Measurements from ENCODE around the gene ARID1B. TPM values are rescaled to one million over a fixed set of nuclear protein-coding genes. Genes with fewer than 3 reads are reported as not detected.

The ARID1B gene
- total RNA-seq, 1 donor from 2014 or later = 75.4 TPM

DNA sequence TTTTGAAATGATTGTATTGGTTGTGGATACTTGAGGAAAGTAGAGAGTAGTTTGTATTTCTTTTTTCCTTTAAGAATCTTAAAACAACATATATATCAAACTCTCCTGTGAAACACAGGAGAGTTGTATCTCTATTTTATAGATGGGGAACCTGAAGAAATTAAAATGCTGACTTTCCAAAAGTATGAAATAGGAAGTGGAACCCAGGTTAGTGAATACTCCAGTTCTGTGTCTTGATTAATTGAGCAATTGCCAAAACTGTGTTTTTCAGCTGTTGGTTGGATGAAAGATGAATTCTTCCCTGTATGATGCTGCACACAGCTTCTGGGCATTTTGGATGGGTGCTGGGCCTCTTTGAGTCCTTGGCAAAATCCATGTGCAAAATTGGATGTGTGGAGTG is 86.3 kb downstream of the ARID1B start:
- Mint-ChIP-seq H3K9me3 (ENCODE audit: unreplicated experiment) (no peaks in the 10 kb centered on the region), H3K4me1 (ENCODE audit: low read depth, unreplicated experiment) (peaks cover 52% of the 10 kb centered on the region), H3K27ac (ENCODE audit: unreplicated experiment) (no peak overlapping the region), H3K4me3 (ENCODE audit: unreplicated experiment) (no peak overlapping the region), H3K27me3 (ENCODE audit: low read depth, unreplicated experiment) (no peaks in the 10 kb centered on the region), H3K36me3 (ENCODE audit: low read depth, unreplicated experiment) (peaks cover 8% of the 10 kb centered on the region)
- peaks cover 96% of the 10 kb centered on the region for H4K20me1 ChIP-seq (ENCODE audit: insufficient read depth, low read length)
- H3K4me2 ChIP-seq (ENCODE audit: low read length) = no peak overlapping the region
- FAIRE-seq (no peak), DNase-seq (ENCODE audit: low read depth) (no peak)
- H2AFZ ChIP-seq (ENCODE audit: low read depth, low read length) = no peak overlapping the region
- H3K9me3 ChIP-seq (ENCODE audit: insufficient read depth, low read depth, low read length) = no peaks in the 10 kb centered on the region
- H3K9ac ChIP-seq (ENCODE audit: low read length) = no peak overlapping the region
- no peak overlapping the region for H3K27ac ChIP-seq (ENCODE audit: low read depth, low read length)
- TF ChIP-seq EZH2 (IDR thresholded peaks at IDR 0.05; ENCODE audit: insufficient read depth, low read length) = no peak
- TF ChIP-seq, protein P1, sequence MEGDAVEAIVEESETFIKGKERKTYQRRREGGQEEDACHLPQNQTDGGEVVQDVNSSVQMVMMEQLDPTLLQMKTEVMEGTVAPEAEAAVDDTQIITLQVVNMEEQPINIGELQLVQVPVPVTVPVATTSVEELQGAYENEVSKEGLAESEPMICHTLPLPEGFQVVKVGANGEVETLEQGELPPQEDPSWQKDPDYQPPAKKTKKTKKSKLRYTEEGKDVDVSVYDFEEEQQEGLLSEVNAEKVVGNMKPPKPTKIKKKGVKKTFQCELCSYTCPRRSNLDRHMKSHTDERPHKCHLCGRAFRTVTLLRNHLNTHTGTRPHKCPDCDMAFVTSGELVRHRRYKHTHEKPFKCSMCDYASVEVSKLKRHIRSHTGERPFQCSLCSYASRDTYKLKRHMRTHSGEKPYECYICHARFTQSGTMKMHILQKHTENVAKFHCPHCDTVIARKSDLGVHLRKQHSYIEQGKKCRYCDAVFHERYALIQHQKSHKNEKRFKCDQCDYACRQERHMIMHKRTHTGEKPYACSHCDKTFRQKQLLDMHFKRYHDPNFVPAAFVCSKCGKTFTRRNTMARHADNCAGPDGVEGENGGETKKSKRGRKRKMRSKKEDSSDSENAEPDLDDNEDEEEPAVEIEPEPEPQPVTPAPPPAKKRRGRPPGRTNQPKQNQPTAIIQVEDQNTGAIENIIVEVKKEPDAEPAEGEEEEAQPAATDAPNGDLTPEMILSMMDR (IDR thresholded peaks at IDR 0.05; ENCODE audit: insufficient read depth, low read depth, low read length) = no peak
- H3K36me3 ChIP-seq (ENCODE audit: insufficient read depth, low read length) = no peaks in the 10 kb centered on the region
- no peaks in the 10 kb centered on the region for H3K27me3 ChIP-seq (ENCODE audit: insufficient read depth, low read length)
- peaks cover 99% of the 10 kb centered on the region for H3K79me2 ChIP-seq (ENCODE audit: insufficient read depth, low read length)
- no peak overlapping the region for H3K4me3 ChIP-seq (ENCODE audit: insufficient read depth, low read depth, low read length)
- H3K4me1 ChIP-seq (ENCODE audit: insufficient read depth, low read length) = peaks cover 12% of the 10 kb centered on the region

DNA sequence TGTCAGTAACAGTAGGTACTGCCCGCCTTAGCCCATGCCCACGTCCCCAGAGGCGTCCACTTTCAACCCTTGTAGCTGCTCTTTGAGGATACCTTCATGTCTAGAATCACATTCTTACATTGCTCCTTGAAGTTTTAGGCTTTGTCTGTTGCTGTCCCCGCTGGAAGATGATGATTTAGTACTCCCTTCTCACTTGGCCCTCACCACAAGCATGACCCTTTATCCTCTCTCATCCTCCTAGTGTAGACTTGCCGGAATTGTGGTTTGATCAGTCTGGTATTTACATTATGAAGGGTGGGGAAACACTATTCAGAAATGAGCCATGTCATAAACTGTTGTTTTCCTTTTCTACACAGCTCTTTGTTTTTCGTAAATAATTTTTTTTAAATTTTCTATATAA is 87.4 kb downstream of the ARID1B start:
- H3K4me3 ChIP-seq (ENCODE audit: insufficient read depth, low read depth, low read length) = no peak overlapping the region
- Mint-ChIP-seq H3K4me3 (ENCODE audit: unreplicated experiment) (no peak overlapping the region), H3K4me1 (ENCODE audit: low read depth, unreplicated experiment) (peaks cover 54% of the 10 kb centered on the region), H3K36me3 (ENCODE audit: low read depth, unreplicated experiment) (peaks cover 8% of the 10 kb centered on the region), H3K27me3 (ENCODE audit: low read depth, unreplicated experiment) (no peaks in the 10 kb centered on the region), H3K27ac (ENCODE audit: unreplicated experiment) (no peak overlapping the region), H3K9me3 (ENCODE audit: unreplicated experiment) (no peaks in the 10 kb centered on the region)
- H3K9me3 ChIP-seq (ENCODE audit: insufficient read depth, low read depth, low read length) = no peaks in the 10 kb centered on the region
- peaks cover 96% of the 10 kb centered on the region for H4K20me1 ChIP-seq (ENCODE audit: insufficient read depth, low read length)
- no peak overlapping the region for H3K9ac ChIP-seq (ENCODE audit: low read length)
- peak; percentile 42 for DNase-seq (ENCODE audit: low read depth)
- no peaks in the 10 kb centered on the region for H3K36me3 ChIP-seq (ENCODE audit: insufficient read depth, low read length)
- no peak for FAIRE-seq
- TF ChIP-seq, protein P1 (IDR thresholded peaks at IDR 0.05; ENCODE audit: insufficient read depth, low read depth, low read length) = no peak
- TF ChIP-seq EZH2 (IDR thresholded peaks at IDR 0.05; ENCODE audit: insufficient read depth, low read length) = no peak
- H3K79me2 ChIP-seq (ENCODE audit: insufficient read depth, low read length) = peaks cover 99% of the 10 kb centered on the region
- no peaks in the 10 kb centered on the region for H3K27me3 ChIP-seq (ENCODE audit: insufficient read depth, low read length)
- H3K4me2 ChIP-seq (ENCODE audit: low read length) = no peak overlapping the region
- peaks cover 12% of the 10 kb centered on the region for H3K4me1 ChIP-seq (ENCODE audit: insufficient read depth, low read length)
- H2AFZ ChIP-seq (ENCODE audit: low read depth, low read length) = no peak overlapping the region
- H3K27ac ChIP-seq (ENCODE audit: low read depth, low read length) = no peak overlapping the region

DNA sequence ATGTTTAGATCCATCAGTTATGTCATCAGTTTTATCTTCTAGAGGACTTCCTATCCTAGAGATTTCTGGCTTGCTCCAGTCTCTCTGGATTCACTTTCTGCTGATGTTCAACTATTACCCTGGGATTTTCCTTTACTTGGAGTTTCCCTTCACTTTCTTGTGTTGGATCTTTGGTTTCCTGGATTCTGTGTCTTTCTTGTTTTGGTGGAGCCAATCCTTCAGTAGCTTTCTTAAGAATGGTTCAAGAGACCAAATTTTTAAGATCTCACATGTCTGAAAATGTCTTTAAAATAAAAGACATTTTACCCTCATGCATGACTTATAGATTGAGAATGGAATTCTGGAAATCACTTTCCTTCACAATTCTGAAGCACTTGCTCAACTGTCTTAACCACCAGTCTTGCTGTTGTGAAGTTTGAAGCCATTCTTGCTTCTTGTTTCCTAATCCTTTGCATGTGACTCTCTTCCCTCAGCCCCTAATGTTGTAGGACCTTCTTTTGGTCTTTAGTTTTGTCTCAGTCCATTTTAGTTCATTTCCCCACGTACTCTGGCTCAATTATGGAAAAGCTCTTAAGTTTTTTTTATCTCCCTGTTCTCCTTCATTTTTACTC is 87.9 kb downstream of the ARID1B start:
- Histone ChIP-seq H3K4me3 (ENCODE audit: insufficient read depth, low read depth, low read length) (no peak overlapping the region), H2AFZ (ENCODE audit: low read depth, low read length) (no peak overlapping the region), H3K27me3 (ENCODE audit: insufficient read depth, low read length) (no peaks in the 10 kb centered on the region), H3K9ac (ENCODE audit: low read length) (no peak overlapping the region), H4K20me1 (ENCODE audit: insufficient read depth, low read length) (peaks cover 95% of the 10 kb centered on the region), H3K4me2 (ENCODE audit: low read length) (no peak overlapping the region), H3K27ac (ENCODE audit: low read depth, low read length) (no peak overlapping the region), H3K9me3 (ENCODE audit: insufficient read depth, low read depth, low read length) (no peaks in the 10 kb centered on the region), H3K36me3 (ENCODE audit: insufficient read depth, low read length) (no peaks in the 10 kb centered on the region), H3K4me1 (ENCODE audit: insufficient read depth, low read length) (peaks cover 12% of the 10 kb centered on the region), H3K79me2 (ENCODE audit: insufficient read depth, low read length) (peaks cover 99% of the 10 kb centered on the region)
- Mint-ChIP-seq H3K27ac (ENCODE audit: unreplicated experiment) (peak overlapping the region; percentile 43), H3K9me3 (ENCODE audit: unreplicated experiment) (no peaks in the 10 kb centered on the region), H3K4me3 (ENCODE audit: unreplicated experiment) (no peak overlapping the region), H3K27me3 (ENCODE audit: low read depth, unreplicated experiment) (no peaks in the 10 kb centered on the region), H3K36me3 (ENCODE audit: low read depth, unreplicated experiment) (peaks cover 8% of the 10 kb centered on the region), H3K4me1 (ENCODE audit: low read depth, unreplicated experiment) (peaks cover 54% of the 10 kb centered on the region)
- no peak for DNase-seq (ENCODE audit: low read depth)
- no peak for FAIRE-seq
- TF ChIP-seq EZH2 (IDR thresholded peaks at IDR 0.05; ENCODE audit: insufficient read depth, low read length) = no peak
- TF ChIP-seq, protein P1 (IDR thresholded peaks at IDR 0.05; ENCODE audit: insufficient read depth, low read depth, low read length) = no peak

Data from astrocyte (in vitro differentiated cells and primary cell).